ENCODE results near the gene FUCA1. TPM values are rescaled to one million over a fixed set of nuclear protein-coding genes. Genes with fewer than 3 reads are reported as not detected.
A peak's percentile ranks its signal among the peaks of the same experiment; 100 is the strongest.

Gene FUCA1
- total and polyA plus RNA-seq, 10 of the 15 experiments (the other 5 are each of a cell fraction or from before 2014, with no cell fraction given) = 33.3 to 117 (median 52.6) TPM

GRCh38 chr1:23854568-23854967, 13.5 kb downstream of the FUCA1 start:
- 26% methylated on average over 2 of the region's 2 CpGs for WGBS (ENCODE audit: insufficient coverage, insufficient replicate concordance, low lambda C conversion rate, missing lambda C conversion rate)
- H4K20me1 ChIP-seq (ENCODE audit: control insufficient read depth, insufficient read depth) = no peaks in the 10 kb centered on the region
- no peaks in the 10 kb centered on the region for H3K27me3 ChIP-seq (replicated peaks in 1 of 2; ENCODE audit: control insufficient read depth in 2 of 2, insufficient read depth in 2 of 2, low read length in 1 of 2)
- BruUV-seq (replicated peaks) = no TSS peak
- ChIA-PET RAD21 (ENCODE audit: unreplicated experiment) (interaction anchor here (0.8 to 1.9 kb wide), 5 partner anchors 43 to 83 kb away, joined by 3 to 15 read pairs (median 7); no protein-coding TSS in a partner anchor), CTCF (interaction anchor here (0.6 to 3.4 kb wide), 15 partner anchors 9 to 83 kb away, joined by 3 to 44 read pairs (median 4); no protein-coding TSS in a partner anchor), POLR2A (no interaction called here), SMC1A (ENCODE audit: uncharacterized antibody, unreplicated experiment) (interaction anchor here (0.8 to 2.4 kb wide), 6 partner anchors 11 to 62 kb away, joined by 3 to 29 read pairs (median 4); no protein-coding TSS in a partner anchor)
- no peaks in the 10 kb centered on the region for H3K9me3 ChIP-seq (replicated peaks; ENCODE audit: control insufficient read depth, insufficient read depth, low read length)
- H3K4me3 ChIP-seq = no peak overlapping the region
- H3K27ac ChIP-seq (ENCODE audit: control insufficient read depth, insufficient read depth) = no peak overlapping the region
- no peak for FAIRE-seq
- ATAC-seq = peak; percentile 68
- no peaks in the 10 kb centered on the region; the same call in 1 of the 2 replicates for H3K79me2 ChIP-seq (ENCODE audit: control insufficient read depth, insufficient read depth, low read length)
- intact Hi-C loops (cut with micrococcal nuclease; ENCODE audit: unreplicated experiment) = loop anchor here (1.0 to 5.0 kb wide), 2 partner anchors 43 to 172 kb away; no protein-coding TSS in a partner anchor
- H3K4me1 ChIP-seq (ENCODE audit: control insufficient read depth, insufficient read depth, low read length) = no peaks in the 10 kb centered on the region
- no peak for DNase-seq (ENCODE audit: low read depth, low spot score)
- H3K4me2 ChIP-seq (ENCODE audit: control insufficient read depth, insufficient read depth) = no peak overlapping the region
- H3K36me3 ChIP-seq (ENCODE audit: control insufficient read depth in 2 of 2, insufficient read depth in 2 of 2, low read length in 1 of 2) = peaks cover 1 to 4% of the 10 kb centered on the region in 2 experiments
- no peak overlapping the region for H3K9ac ChIP-seq (ENCODE audit: control insufficient read depth, insufficient read depth, low read length)
- H2AFZ ChIP-seq (ENCODE audit: control insufficient read depth, low read depth, low read length) = no peak overlapping the region
- in situ Hi-C loops (cut with MboI) = no loop called here
- TF ChIP-seq BHLHE40 (IDR thresholded peaks at IDR 0.05; ENCODE audit: borderline replicate concordance in 1 of 2, low read depth in 2 of 2, low read length in 1 of 2) = no peak
- no peak for TF ChIP-seq HDAC2 (IDR thresholded peaks at IDR 0.05)
- no peak for TF ChIP-seq SREBF2 (IDR thresholded peaks at IDR 0.05; ENCODE audit: low read length)
- peak; percentile 37; the same call in 1 of the 2 replicates for TF ChIP-seq SMC3 (IDR thresholded peaks at IDR 0.05; ENCODE audit: borderline replicate concordance, low read length)
- TF ChIP-seq SUPT20H (IDR thresholded peaks at IDR 0.05; ENCODE audit: borderline replicate concordance, control insufficient read depth, low read depth, low read length) = no peak
- no peak for TF ChIP-seq HCFC1 (IDR thresholded peaks at IDR 0.05; ENCODE audit: low read length)
- TF ChIP-seq REST (IDR thresholded peaks at IDR 0.05; ENCODE audit: low read depth, low read length) = no peak
- peak in 2 of 3 experiments; percentile 20 to 45; a peak in 3 of 6 replicates for TF ChIP-seq CTCF (IDR thresholded peaks at IDR 0.05 in 2 of 3, conservative IDR thresholded peaks at IDR 0.05 in 1 of 3; ENCODE audit: control insufficient read depth in 2 of 3, extremely low read depth in 1 of 3, insufficient read depth in 1 of 3, low read depth in 3 of 3, low read length in 3 of 3)
- TF ChIP-seq POLR2A (IDR thresholded peaks at IDR 0.05; ENCODE audit: low read depth, low read length) = no peak
- no peak for TF ChIP-seq POLR2AphosphoS2 (IDR thresholded peaks at IDR 0.05; ENCODE audit: low read depth, low read length)
- no peak for TF ChIP-seq SUZ12 (IDR thresholded peaks at IDR 0.05; ENCODE audit: unreplicated experiment)
- no peak for TF ChIP-seq SMAD5 (IDR thresholded peaks at IDR 0.05; ENCODE audit: low read depth)
- no peak for TF ChIP-seq BACH1 (IDR thresholded peaks at IDR 0.05; ENCODE audit: borderline replicate concordance)
- no peak for TF ChIP-seq TBL1XR1 (IDR thresholded peaks at IDR 0.05; ENCODE audit: low read depth, low read length)
- TF ChIP-seq CHD2 (IDR thresholded peaks at IDR 0.05; ENCODE audit: borderline replicate concordance, low read depth, low read length) = no peak
- no peak for TF ChIP-seq IRF4 (IDR thresholded peaks at IDR 0.05; ENCODE audit: low read depth, low read length)
- no peak for TF ChIP-seq BRCA1 (IDR thresholded peaks at IDR 0.05; ENCODE audit: low read depth, low read length)
- no peak for TF ChIP-seq BCLAF1 (IDR thresholded peaks at IDR 0.05)
